HepG2 (cell line): ENCODE results near the gene AAMP. TPM values are rescaled to one million over a fixed set of nuclear protein-coding genes. Genes with fewer than 3 reads are reported as not detected.

Experiments
- CREB3 ChIP-seq: sonication (generic); formaldehyde crosslinking; IDR thresholded peaks from 2 replicates; pipeline ENCODE4 v1.5.0; 2020; ENCODE audit warnings: missing genetic modification reagents
- HNF4G ChIP-seq, 2 experiments: sonication (generic) in 1 of 2; formaldehyde crosslinking in 1 of 2; IDR thresholded peaks; 2 replicates each; pipeline versions ENCODE4 v1.4.0 to v1.6.1; 2011 to 2020; ENCODE audit warnings: borderline replicate concordance in 2 of 2, low read depth in 2 of 2, mild to moderate bottlenecking in 2 of 2, low read length in 1 of 2, missing genetic modification reagents in 1 of 2, moderate library complexity in 1 of 2
- RBAK ChIP-seq: sonication (generic); formaldehyde crosslinking; IDR thresholded peaks from 2 replicates; pipeline ENCODE4 v1.5.1; 2020; ENCODE audit warnings: mild to moderate bottlenecking, missing genetic modification reagents
- SIX1 ChIP-seq: sonication (generic); formaldehyde crosslinking; IDR thresholded peaks from 2 replicates; pipeline ENCODE4 v1.4.0; 2020; ENCODE audit warnings: missing genetic modification reagents, borderline replicate concordance
- TIGD3 ChIP-seq: sonication (generic); formaldehyde crosslinking; IDR thresholded peaks from 2 replicates; pipeline ENCODE4 v1.5.1; 2020; ENCODE audit warnings: mild to moderate bottlenecking, missing genetic modification reagents, borderline replicate concordance
- TP53 ChIP-seq: sonication (generic); formaldehyde crosslinking; conservative IDR thresholded peaks from 2 replicates; pipeline ENCODE4 v1.4.0; 2020; ENCODE audit warnings: missing genetic modification reagents
- USF2 ChIP-seq, 2 experiments: sonication (generic) in 1 of 2; formaldehyde crosslinking in 1 of 2; IDR thresholded peaks; 2 replicates each; pipeline versions ENCODE4 v1.5.1 to v1.6.1; 2011 to 2020; ENCODE audit warnings: borderline replicate concordance in 1 of 2, low read depth in 1 of 2, low read length in 1 of 2, mild to moderate bottlenecking in 1 of 2, missing genetic modification reagents in 1 of 2, moderate library complexity in 1 of 2
- ZFP90 ChIP-seq: sonication (generic); formaldehyde crosslinking; IDR thresholded peaks from 2 replicates; pipeline ENCODE4 v1.8.0; 2022; ENCODE audit warnings: missing genetic modification reagents, mild to moderate bottlenecking, inconsistent platforms, borderline replicate concordance
- ZNF121 ChIP-seq: sonication (generic); formaldehyde crosslinking; IDR thresholded peaks from 2 replicates; pipeline ENCODE4 v1.5.0; 2020; ENCODE audit warnings: mild to moderate bottlenecking, missing genetic modification reagents
- ZNF143 ChIP-seq: sonication (generic); formaldehyde crosslinking; IDR thresholded peaks from 2 replicates; pipeline ENCODE4 v1.4.0; 2020; ENCODE audit warnings: missing genetic modification reagents
- ZNF225 ChIP-seq: sonication (generic); formaldehyde crosslinking; IDR thresholded peaks from 2 replicates; pipeline ENCODE4 v1.4.0; 2020; ENCODE audit warnings: mild to moderate bottlenecking, missing genetic modification reagents
- ZNF337 ChIP-seq: sonication (generic); formaldehyde crosslinking; IDR thresholded peaks from 2 replicates; pipeline ENCODE4 v1.5.1; 2020; ENCODE audit warnings: missing genetic modification reagents, low read depth, mild to moderate bottlenecking, borderline replicate concordance
- ZNF367 ChIP-seq: sonication (generic); formaldehyde crosslinking; IDR thresholded peaks from 2 replicates; pipeline ENCODE4 v1.4.0; 2020; ENCODE audit warnings: missing genetic modification reagents, borderline replicate concordance
- ZNF609 ChIP-seq: sonication (generic); formaldehyde crosslinking; IDR thresholded peaks from 2 replicates; pipeline ENCODE4 v1.4.0; 2020; ENCODE audit warnings: mild to moderate bottlenecking, missing genetic modification reagents, borderline replicate concordance
- ZNF670 ChIP-seq: sonication (generic); formaldehyde crosslinking; IDR thresholded peaks from 2 replicates; pipeline ENCODE4 v1.8.0; 2022; ENCODE audit warnings: mild to moderate bottlenecking, missing genetic modification reagents, borderline replicate concordance
- ZNF749 ChIP-seq: sonication (generic); formaldehyde crosslinking; IDR thresholded peaks from 2 replicates; pipeline ENCODE4 v1.8.0; 2022; ENCODE audit warnings: mild to moderate bottlenecking, missing genetic modification reagents, moderate library complexity, borderline replicate concordance
- ZNF816 ChIP-seq: sonication (generic); formaldehyde crosslinking; IDR thresholded peaks from 2 replicates; pipeline ENCODE4 v1.8.0; 2022; ENCODE audit warnings: missing genetic modification reagents, mild to moderate bottlenecking, borderline replicate concordance
- polyA plus RNA-seq, 8 experiments: library from polyadenylated mRNA; depleted of rRNA in 3 of 8; stranded (reverse) in 7 of 8; unstranded in 1 of 8; fragments of >200 nt; fragmentation: Illumina TruSeq in 4 of 8; extraction: Trizol in 4 of 8; gene quantifications; 2 replicates each; pipeline versions ENCODE4 v1.2.1 to v1.2.3, GENCODE V29; 2011 to 2016; ENCODE audit warnings: low read depth in 4 of 8, missing spikeins in 1 of 8, mixed read lengths in 1 of 8; ENCODE audit not compliant: insufficient read depth in 1 of 8
- total RNA-seq, 5 experiments: library from RNA; depleted of rRNA; stranded (reverse); fragments of >200 nt; fragmentation: Illumina TruSeq; extraction: Trizol; gene quantifications; 2 replicates each; pipeline ENCODE4 v1.2.3, GENCODE V29; 2016; ENCODE audit warnings: low read depth in 1 of 5

The AAMP gene
- total and polyA plus RNA-seq, 2 of the 13 experiments (the other 11 are each of a cell fraction or from before 2014, with no cell fraction given), result 110 to 186 TPM

- TF ChIP-seq ZNF609 (peak; percentile 26; the same call in 1 of the 2 replicates), SIX1 (CRISPR knock-in tag) (peak; percentile 13; the same call in 1 of the 2 replicates), ZNF367 (CRISPR knock-in tag) (0 out of 2 replicates have a peak, but pooled peaks have one; percentile 56), HNF4G (IDR thresholded peaks at IDR 0.05; ENCODE audit: borderline replicate concordance, low read depth, low read length) (peak; percentile 79), HNF4G (CRISPR knock-in tag; IDR thresholded peaks at IDR 0.05; ENCODE audit: borderline replicate concordance, low read depth) (no peak), ZNF816 (CRISPR knock-in tag) (no peak), ZNF121 (CRISPR knock-in tag) (no peak), ZFP90 (CRISPR knock-in tag) (peak; percentile 82), ZNF749 (CRISPR knock-in tag) (peak; percentile 45; the same call in 1 of the 2 replicates), TP53 (CRISPR knock-in tag) (no peak; the same call in 1 of the 2 replicates), TIGD3 (no peak), ZNF143 (CRISPR knock-in tag) (peak; percentile 37; the same call in 1 of the 2 replicates), RBAK (CRISPR knock-in tag) (no peak), ZNF225 (no peak), ZNF337 (0 out of 2 replicates have a peak, but pooled peaks have one; percentile 75), CREB3 (CRISPR knock-in tag) (no peak), ZNF670 (CRISPR knock-in tag) (peak; percentile 87), USF2 (IDR thresholded peaks at IDR 0.05; ENCODE audit: low read depth, low read length) (no peak), USF2 (CRISPR knock-in tag; IDR thresholded peaks at IDR 0.05; ENCODE audit: borderline replicate concordance) (peak; percentile 27; the same call in 1 of the 2 replicates)
These were observed 19.8 kb upstream of the AAMP start (continued) for GRCh38 chr2:218289639-218290315.
